Measurements from ENCODE around the gene PSMA4.
"Not testable (repeated sequence)": the region's sequence is repeated elsewhere in the genome, so short reads cannot be mapped to it uniquely, and the experiment has no call there.

PSMA4 gene

DNA sequence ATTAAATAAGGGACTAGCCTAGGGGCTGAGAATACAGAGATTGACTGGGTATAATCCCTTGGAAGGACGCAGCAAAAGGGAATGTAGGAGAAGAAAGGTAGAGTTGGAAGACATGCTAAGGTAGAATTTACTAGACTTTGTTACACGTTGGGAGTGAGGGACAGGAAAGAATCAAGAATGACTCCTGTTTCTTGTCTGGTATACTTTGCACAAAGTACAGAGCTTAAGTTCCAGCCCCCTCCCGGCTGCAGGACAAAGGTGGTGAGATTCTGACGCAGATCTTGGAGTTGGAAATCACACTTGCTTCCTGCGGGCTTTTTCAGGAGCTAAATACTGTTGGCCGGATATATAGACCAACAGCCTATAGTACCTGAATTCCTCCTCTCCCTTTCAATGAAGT, 32.0 kb upstream of the PSMA4 start:
- no peak overlapping the region for H3K4me3 ChIP-seq (ENCODE audit: low read length)
- TF ChIP-seq, protein P1, sequence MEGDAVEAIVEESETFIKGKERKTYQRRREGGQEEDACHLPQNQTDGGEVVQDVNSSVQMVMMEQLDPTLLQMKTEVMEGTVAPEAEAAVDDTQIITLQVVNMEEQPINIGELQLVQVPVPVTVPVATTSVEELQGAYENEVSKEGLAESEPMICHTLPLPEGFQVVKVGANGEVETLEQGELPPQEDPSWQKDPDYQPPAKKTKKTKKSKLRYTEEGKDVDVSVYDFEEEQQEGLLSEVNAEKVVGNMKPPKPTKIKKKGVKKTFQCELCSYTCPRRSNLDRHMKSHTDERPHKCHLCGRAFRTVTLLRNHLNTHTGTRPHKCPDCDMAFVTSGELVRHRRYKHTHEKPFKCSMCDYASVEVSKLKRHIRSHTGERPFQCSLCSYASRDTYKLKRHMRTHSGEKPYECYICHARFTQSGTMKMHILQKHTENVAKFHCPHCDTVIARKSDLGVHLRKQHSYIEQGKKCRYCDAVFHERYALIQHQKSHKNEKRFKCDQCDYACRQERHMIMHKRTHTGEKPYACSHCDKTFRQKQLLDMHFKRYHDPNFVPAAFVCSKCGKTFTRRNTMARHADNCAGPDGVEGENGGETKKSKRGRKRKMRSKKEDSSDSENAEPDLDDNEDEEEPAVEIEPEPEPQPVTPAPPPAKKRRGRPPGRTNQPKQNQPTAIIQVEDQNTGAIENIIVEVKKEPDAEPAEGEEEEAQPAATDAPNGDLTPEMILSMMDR (conservative IDR thresholded peaks at IDR 0.05; ENCODE audit: low read length), result no peak
- DNase-seq (ENCODE audit: low read depth), result no peak

DNA sequence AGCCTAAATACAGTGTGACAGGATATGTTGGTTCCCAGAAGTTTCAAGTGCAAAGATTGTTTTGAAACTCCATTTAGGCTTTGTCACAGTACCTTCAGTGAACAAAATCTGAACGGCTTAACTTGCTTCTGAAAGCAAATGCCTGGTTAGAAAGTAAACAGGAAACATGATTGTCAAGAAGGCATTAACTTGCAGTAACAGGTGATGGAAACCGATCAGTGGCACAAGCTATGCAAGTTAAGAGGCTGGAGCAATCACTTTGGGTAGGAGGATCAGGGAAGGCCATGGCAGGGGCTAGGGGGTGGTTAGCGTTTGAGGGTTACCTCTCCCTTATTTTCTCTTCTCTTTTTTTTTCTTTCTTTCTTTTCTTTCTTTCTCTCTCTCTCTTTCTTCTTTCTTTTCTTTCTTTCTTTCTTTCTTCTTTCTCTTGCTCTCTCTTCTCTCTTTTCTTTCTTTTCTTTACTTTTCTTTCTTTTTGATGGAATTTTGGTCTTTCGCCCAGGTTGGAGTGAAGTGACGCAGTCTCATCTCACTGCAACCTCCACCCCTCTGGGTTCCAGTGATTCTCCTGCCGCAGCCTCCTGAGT, 30.4 kb upstream of the PSMA4 start:
- H3K4me3 ChIP-seq (ENCODE audit: low read length), result no peak overlapping the region
- TF ChIP-seq, protein P1 (conservative IDR thresholded peaks at IDR 0.05; ENCODE audit: low read length), result no peak
- no peak for DNase-seq (ENCODE audit: low read depth)

DNA sequence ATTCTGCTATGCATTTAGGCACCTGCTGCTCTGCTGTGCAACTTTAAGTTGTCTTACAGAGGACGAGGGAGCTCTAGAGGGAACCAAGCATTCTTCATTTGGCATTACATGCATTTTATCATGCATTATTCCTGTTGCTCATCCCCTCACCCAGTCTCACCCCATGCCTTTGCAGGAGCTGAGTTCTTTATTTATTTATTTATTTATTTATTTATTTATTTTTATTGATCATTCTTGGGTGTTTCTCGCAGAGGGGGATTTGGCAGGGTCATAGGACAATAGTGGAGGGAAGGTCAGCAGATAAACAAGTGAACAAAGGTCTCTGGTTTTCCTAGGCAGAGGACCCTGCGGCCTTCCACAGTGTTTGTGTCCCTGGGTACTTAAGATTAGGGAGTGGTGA, 20.2 kb upstream of the PSMA4 start:
- H3K4me3 ChIP-seq (ENCODE audit: low read length); DNase-seq (ENCODE audit: low read depth): not testable (repeated sequence)

DNA sequence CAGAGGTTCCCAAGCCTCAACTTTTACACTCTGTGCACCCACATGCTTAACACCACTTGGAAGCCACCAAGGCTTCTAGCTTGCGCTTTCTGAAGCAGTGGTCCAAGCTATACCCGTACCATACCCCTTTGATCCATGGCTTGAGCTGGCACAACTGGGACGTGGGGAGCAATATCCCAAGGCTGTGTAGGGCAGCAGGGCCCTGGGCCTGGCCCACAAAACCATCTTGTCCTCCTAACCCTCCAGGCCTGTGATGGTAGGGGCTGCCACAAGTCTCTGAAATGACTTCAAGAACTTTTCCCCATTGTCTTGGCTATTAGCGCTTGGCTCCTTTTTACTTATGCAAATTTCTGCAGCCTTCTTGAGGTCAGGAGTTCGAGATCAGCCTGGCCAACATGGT, 16.0 kb upstream of the PSMA4 start:
- DNase-seq (ENCODE audit: low read depth), result no peak
- H3K4me3 ChIP-seq (ENCODE audit: low read length), result no peak overlapping the region
- TF ChIP-seq, protein P1 (conservative IDR thresholded peaks at IDR 0.05; ENCODE audit: low read length), result no peak

DNA sequence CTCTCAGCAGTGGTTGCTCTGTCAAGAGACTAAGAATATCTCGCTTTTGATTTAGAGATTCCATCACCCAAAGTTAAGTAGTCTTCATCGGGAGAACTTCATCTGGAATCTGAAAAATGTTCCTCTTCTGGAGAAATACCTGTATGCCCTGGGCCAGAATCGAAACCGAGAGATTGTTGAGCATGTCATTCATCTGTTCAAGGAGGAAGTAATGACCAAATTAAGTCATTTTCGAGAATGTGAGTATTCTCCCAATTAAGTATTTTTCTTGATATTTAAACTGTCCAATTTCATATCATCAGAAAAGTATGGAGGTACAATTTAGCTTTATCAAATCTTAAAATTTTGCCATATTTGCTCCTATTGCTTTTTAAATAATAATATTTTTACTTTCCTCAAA, 12.9 kb upstream of the PSMA4 start:
- TF ChIP-seq, protein P1 (conservative IDR thresholded peaks at IDR 0.05; ENCODE audit: low read length), result no peak
- no peak overlapping the region for H3K4me3 ChIP-seq (ENCODE audit: low read length)

DNA sequence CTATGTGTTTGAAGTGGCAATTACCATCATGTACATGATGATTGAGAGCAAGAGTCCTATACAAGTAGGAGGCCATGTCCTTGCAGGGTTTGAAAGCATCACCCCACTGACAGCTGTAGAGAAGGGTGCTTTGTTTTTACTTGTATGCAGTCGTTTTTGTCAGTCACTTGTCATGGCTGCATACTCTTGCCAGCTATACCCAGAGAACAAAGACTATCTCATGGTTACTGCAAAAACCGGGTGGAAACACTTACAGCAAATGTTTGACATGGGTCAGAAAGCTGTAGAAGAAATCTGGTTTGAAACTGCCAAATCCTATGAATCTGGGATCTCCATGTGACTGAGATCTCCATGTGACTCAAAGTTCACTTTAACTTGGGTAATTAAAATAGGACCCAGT, 6.9 kb upstream of the PSMA4 start:
- H3K4me3 ChIP-seq (ENCODE audit: low read length), result no peak overlapping the region
- TF ChIP-seq, protein P1 (conservative IDR thresholded peaks at IDR 0.05; ENCODE audit: low read length), result no peak
- no peak for DNase-seq (ENCODE audit: low read depth)

More for the DNA sequence above, 12.9 kb upstream of the PSMA4 start:
- no peak for DNase-seq (ENCODE audit: low read depth)

DNA sequence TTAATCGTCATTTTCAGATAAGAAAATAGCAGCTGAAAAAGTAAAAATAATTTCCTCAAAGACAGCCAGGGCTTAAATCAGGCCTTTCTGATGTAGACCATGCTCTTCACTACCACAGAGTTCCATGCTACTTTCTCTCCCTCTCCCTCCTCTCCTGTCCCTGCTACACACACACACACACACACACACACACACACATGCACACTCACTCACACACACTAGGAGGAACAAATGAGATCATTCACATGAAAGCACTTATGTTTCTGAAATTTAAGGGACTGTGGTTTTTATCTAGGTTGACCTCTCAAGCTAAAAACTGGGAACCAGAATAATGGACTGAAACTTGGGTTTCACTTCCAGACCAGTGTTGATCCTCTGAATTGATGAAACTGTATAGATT, 4.1 kb upstream of the PSMA4 start:
- DNase-seq (ENCODE audit: low read depth), result peak; percentile 25
- no peak overlapping the region for H3K4me3 ChIP-seq (ENCODE audit: low read length)

More for the DNA sequence above, 4.1 kb upstream of the PSMA4 start:
- TF ChIP-seq, protein P1 (conservative IDR thresholded peaks at IDR 0.05; ENCODE audit: low read length), result no peak
